ENCODE measurements around the gene NETO2. TPM values are rescaled to one million over a fixed set of nuclear protein-coding genes. Genes with fewer than 3 reads are reported as not detected.

Gene NETO2
- total RNA-seq, 1 donor from 2014 or later: 27.5 TPM

GRCh38 chr16:47046726-47047523 is 96.8 kb downstream of the NETO2 start:
- H3K9me3 Mint-ChIP-seq: no peaks in the 10 kb centered on the region
- no peak overlapping the region for H3K27ac Mint-ChIP-seq
- no peaks in the 10 kb centered on the region for H3K36me3 Mint-ChIP-seq
- no peak overlapping the region for H3K4me3 Mint-ChIP-seq
- DNase-seq (ENCODE audit: low spot score in 2 of 2, unreplicated experiment in 2 of 2): no peak
- no peak for TF ChIP-seq CTCF (IDR thresholded peaks at IDR 0.05; ENCODE audit: unreplicated experiment)
- H3K27me3 Mint-ChIP-seq (ENCODE audit: low read depth): peaks cover 1% of the 10 kb centered on the region
- H3K4me1 Mint-ChIP-seq: peaks cover 1% of the 10 kb centered on the region

GRCh38 chr16:47045459-47045858 is 98.3 kb downstream of the NETO2 start:
- Mint-ChIP-seq H3K36me3 (no peaks in the 10 kb centered on the region), H3K27ac (no peak overlapping the region), H3K9me3 (no peaks in the 10 kb centered on the region), H3K4me1 (peaks cover 1% of the 10 kb centered on the region), H3K27me3 (ENCODE audit: low read depth) (peaks cover 1% of the 10 kb centered on the region), H3K4me3 (no peak overlapping the region)
- DNase-seq (ENCODE audit: low spot score in 2 of 2, unreplicated experiment in 2 of 2): no peak
- no peak for TF ChIP-seq CTCF (IDR thresholded peaks at IDR 0.05; ENCODE audit: unreplicated experiment)

- Mint-ChIP-seq H3K36me3 (no peaks in the 10 kb centered on the region), H3K27ac (no peak overlapping the region), H3K4me1 (peaks cover 1% of the 10 kb centered on the region), H3K9me3 (no peaks in the 10 kb centered on the region), H3K4me3 (no peak overlapping the region), H3K27me3 (ENCODE audit: low read depth) (peaks cover 1% of the 10 kb centered on the region)
- no peak for TF ChIP-seq CTCF (IDR thresholded peaks at IDR 0.05; ENCODE audit: unreplicated experiment)
- no peak for DNase-seq (ENCODE audit: low spot score in 2 of 2, unreplicated experiment in 2 of 2)
Measured at GRCh38 chr16:47045023-47045422, 98.7 kb downstream of the NETO2 start.

GRCh38 chr16:47043970-47044684 is 99.6 kb downstream of the NETO2 start:
- Mint-ChIP-seq H3K27ac (no peak overlapping the region), H3K4me3 (no peak overlapping the region), H3K4me1 (peaks cover 1% of the 10 kb centered on the region), H3K36me3 (no peaks in the 10 kb centered on the region), H3K9me3 (no peaks in the 10 kb centered on the region), H3K27me3 (ENCODE audit: low read depth) (peaks cover 1% of the 10 kb centered on the region)
- no peak for TF ChIP-seq CTCF (IDR thresholded peaks at IDR 0.05; ENCODE audit: unreplicated experiment)
- DNase-seq (ENCODE audit: low spot score in 2 of 2, unreplicated experiment in 2 of 2): no peak

DNA sequence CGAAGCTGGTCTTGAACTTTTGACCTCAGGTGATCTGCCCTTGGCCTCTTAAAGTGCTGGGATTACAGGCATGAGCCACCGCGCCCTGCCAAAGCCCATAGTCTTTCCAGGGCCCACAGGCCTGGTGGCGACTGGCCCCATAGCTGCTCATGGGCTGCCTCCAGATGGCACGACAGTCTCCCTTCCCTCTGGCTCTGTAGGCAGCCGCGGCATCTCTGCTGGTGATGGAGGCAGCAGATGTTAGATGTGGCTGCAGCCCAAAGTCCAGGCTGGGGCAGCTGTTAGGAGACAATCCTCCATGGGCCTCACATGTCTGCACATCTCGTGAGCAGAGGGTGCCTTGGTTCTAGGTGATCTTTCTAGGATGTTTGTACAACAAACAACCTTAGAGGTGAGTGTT is 100.5 kb downstream of the NETO2 start:
- TF ChIP-seq CTCF (IDR thresholded peaks at IDR 0.05; ENCODE audit: unreplicated experiment): no peak
- no peak for DNase-seq (ENCODE audit: low spot score in 2 of 2, unreplicated experiment in 2 of 2)
- Mint-ChIP-seq H3K4me1 (peaks cover 1% of the 10 kb centered on the region), H3K9me3 (no peaks in the 10 kb centered on the region), H3K36me3 (no peaks in the 10 kb centered on the region), H3K27me3 (ENCODE audit: low read depth) (peaks cover 1% of the 10 kb centered on the region), H3K4me3 (no peak overlapping the region), H3K27ac (no peak overlapping the region)
